Type B pancreatic cell (in vitro differentiated cells): ENCODE measurements around the gene ST6GALNAC2. TPM values are rescaled to one million over a fixed set of nuclear protein-coding genes. Genes with fewer than 3 reads are reported as not detected.

Experiments used
- DNase-seq: peaks from one replicate; pipeline ENCODE4 v3.0.0; 2021; ENCODE audit warnings: mixed read lengths; ENCODE audit not compliant: unreplicated experiment; ENCODE audit errors: extremely low spot score
- H3K27ac Mint-ChIP-seq: 2 replicates; pipeline ENCODE4 v1.8.0; 2021; ENCODE audit warnings: mild to moderate bottlenecking, mixed read lengths
- H3K27me3 Mint-ChIP-seq: 2 replicates; pipeline ENCODE4 v1.8.0; 2021; ENCODE audit warnings: mixed read lengths
- H3K36me3 Mint-ChIP-seq: 2 replicates; pipeline ENCODE4 v1.8.0; 2021; ENCODE audit warnings: mixed read lengths
- H3K4me1 Mint-ChIP-seq: one replicate; pipeline ENCODE4 v1.8.0; 2021; ENCODE audit warnings: mixed read lengths; ENCODE audit not compliant: unreplicated experiment
- H3K4me3 Mint-ChIP-seq: 2 replicates; pipeline ENCODE4 v1.8.0; 2021; ENCODE audit warnings: mild to moderate bottlenecking, mixed read lengths
- H3K9me3 Mint-ChIP-seq: 2 replicates; pipeline ENCODE4 v1.8.0; 2021; ENCODE audit warnings: mixed read lengths
- CTCF ChIP-seq: fragments of 200-600 bp; sonication (generic); conservative IDR thresholded peaks from 2 replicates; pipeline ENCODE4 v1.5.0; 2021; ENCODE audit warnings: antibody characterized with exemption, mild to moderate bottlenecking
- total RNA-seq: library from RNA; stranded (reverse); gene quantifications from 2 replicates; pipeline ENCODE4 v1.2.1, GENCODE V29; 2021; ENCODE audit warnings: low replicate concordance

ST6GALNAC2 gene
- total RNA-seq, 1 donor from 2014 or later, result 4.3 TPM

- TF ChIP-seq CTCF, result peak; percentile 5
- Mint-ChIP-seq H3K36me3 (no peaks in the 10 kb centered on the region), H3K4me3 (no peak overlapping the region), H3K27ac (no peak overlapping the region), H3K9me3 (no peaks in the 10 kb centered on the region), H3K27me3 (peaks cover 8% of the 10 kb centered on the region), H3K4me1 (peaks cover 38% of the 10 kb centered on the region)
- DNase-seq, result no peak
Observed at GRCh38 chr17:76547642-76548202, 37.9 kb downstream of the ST6GALNAC2 start.

GRCh38 chr17:76547183-76547641, 38.4 kb downstream of the ST6GALNAC2 start:
- peaks cover 42% of the 10 kb centered on the region for H3K4me1 Mint-ChIP-seq
- peaks cover 12% of the 10 kb centered on the region for H3K27me3 Mint-ChIP-seq
- H3K36me3 Mint-ChIP-seq, result no peaks in the 10 kb centered on the region
- no peak overlapping the region for H3K4me3 Mint-ChIP-seq
- H3K9me3 Mint-ChIP-seq, result no peaks in the 10 kb centered on the region
- no peak for DNase-seq
- H3K27ac Mint-ChIP-seq, result no peak overlapping the region
- TF ChIP-seq CTCF, result peak; percentile 83

GRCh38 chr17:76546556-76547182, 39.0 kb downstream of the ST6GALNAC2 start:
- TF ChIP-seq CTCF, result no peak
- no peaks in the 10 kb centered on the region for H3K36me3 Mint-ChIP-seq
- H3K4me1 Mint-ChIP-seq, result peaks cover 47% of the 10 kb centered on the region
- no peak overlapping the region for H3K27ac Mint-ChIP-seq
- H3K9me3 Mint-ChIP-seq, result no peaks in the 10 kb centered on the region
- no peak overlapping the region for H3K4me3 Mint-ChIP-seq
- DNase-seq, result no peak
- H3K27me3 Mint-ChIP-seq, result peaks cover 17% of the 10 kb centered on the region

GRCh38 chr17:76545918-76546555, 39.6 kb downstream of the ST6GALNAC2 start:
- Mint-ChIP-seq H3K9me3 (no peaks in the 10 kb centered on the region), H3K4me1 (peaks cover 49% of the 10 kb centered on the region), H3K4me3 (no peak overlapping the region), H3K36me3 (no peaks in the 10 kb centered on the region), H3K27me3 (peaks cover 17% of the 10 kb centered on the region), H3K27ac (no peak overlapping the region)
- TF ChIP-seq CTCF, result no peak
- DNase-seq, result no peak

- peak overlapping the region; percentile 67 for H3K4me3 Mint-ChIP-seq
- H3K27ac Mint-ChIP-seq, result no peak overlapping the region
- no peak for TF ChIP-seq CTCF
Observed at GRCh38 chr17:76544546-76545365, 40.9 kb downstream of the ST6GALNAC2 start.

More at GRCh38 chr17:76544546-76545365, 40.9 kb downstream of the ST6GALNAC2 start:
- no peaks in the 10 kb centered on the region for H3K9me3 Mint-ChIP-seq
- peaks cover 23% of the 10 kb centered on the region for H3K27me3 Mint-ChIP-seq
- peaks cover 53% of the 10 kb centered on the region for H3K4me1 Mint-ChIP-seq
- no peak for DNase-seq
- no peaks in the 10 kb centered on the region for H3K36me3 Mint-ChIP-seq
